PC-3 (cell line): ENCODE results near the gene KANK2. TPM values are rescaled to one million over a fixed set of nuclear protein-coding genes. Genes with fewer than 3 reads are reported as not detected.

Experiments
- ATAC-seq: fragments of 200-7000 bp; cut with Tn5 transposase; 2 replicates; pipeline ENCODE4 v1.9.1; 2020; ENCODE audit warnings: mild to moderate bottlenecking, moderate library complexity
- BruUV-seq: library from RNA; stranded (reverse); fragments of 400-500 nt; replicated peaks from 2 replicates; lab custom pipeline; 2021; lab: Mats Ljungman, UMichigan
- CTCF ChIA-PET: fragments of 300-600 bp; sonication (Branson Sonifier 250); formaldehyde crosslinking; loops from one replicate; lab custom pipeline; 2022; ENCODE audit warnings: antibody characterized with exemption; lab: Charles Lee
- POLR2A ChIA-PET: fragments of 300-600 bp; sonication (Branson Sonifier 250); formaldehyde crosslinking; loops from one replicate; lab custom pipeline; 2022; ENCODE audit warnings: antibody characterized with exemption; ENCODE audit not compliant: unreplicated experiment; lab: Charles Lee
- DNase-seq: peaks from one replicate; pipeline ENCODE4 v3.0.0-alpha.2; 2015
- H2AFZ ChIP-seq: fragments of 300-600 bp; sonication (generic); 2 replicates; pipeline ENCODE4 v1.6.0; 2016; ENCODE audit warnings: antibody characterized with exemption, low read length
- H3F3A ChIP-seq: fragments of 300-600 bp; sonication (generic); one replicate; pipeline ENCODE4 v1.6.0; 2017; ENCODE audit warnings: antibody characterized with exemption, low read length, control low read depth, mild to moderate bottlenecking; ENCODE audit not compliant: unreplicated experiment
- H3K27ac ChIP-seq: fragments of 300-600 bp; sonication (generic); 2 replicates; pipeline ENCODE4 v1.5.1; 2016; ENCODE audit warnings: mild to moderate bottlenecking, low read length
- H3K27me3 ChIP-seq: fragments of 300-600 bp; sonication (generic); 2 replicates; pipeline ENCODE4 v1.6.1; 2016; ENCODE audit warnings: low read length, mixed read lengths
- H3K36me3 ChIP-seq: fragments of 300-600 bp; sonication (generic); 2 replicates; pipeline ENCODE4 v1.6.1; 2016; ENCODE audit warnings: low read depth, mixed run types, low read length, mixed read lengths
- H3K4me1 ChIP-seq: fragments of 300-600 bp; sonication (generic); 2 replicates; pipeline ENCODE4 v1.5.1; 2016; ENCODE audit warnings: low read length; ENCODE audit not compliant: insufficient read depth
- H3K4me2 ChIP-seq: fragments of 300-600 bp; sonication (generic); 2 replicates; pipeline ENCODE4 v1.6.0; 2016; ENCODE audit warnings: low read length
- H3K4me3 ChIP-seq: fragments of 300-600 bp; sonication (generic); 2 replicates; pipeline ENCODE4 v1.5.1; 2016; ENCODE audit warnings: mild to moderate bottlenecking, low read length, mixed read lengths
- H3K79me2 ChIP-seq: fragments of 300-600 bp; sonication (generic); 2 replicates; pipeline ENCODE4 v1.6.1; 2017; ENCODE audit warnings: low read length, mixed read lengths
- H3K9ac ChIP-seq: fragments of 300-600 bp; sonication (generic); 2 replicates; pipeline ENCODE4 v1.6.0; 2016; ENCODE audit warnings: mild to moderate bottlenecking, low read length
- H3K9me2 ChIP-seq: fragments of 300-600 bp; sonication (generic); replicated peaks from 2 replicates; pipeline ENCODE4 v1.6.1; 2016; ENCODE audit warnings: mixed run types, low read length, mixed read lengths
- H3K9me3 ChIP-seq: fragments of 300-600 bp; sonication (generic); 2 replicates; pipeline ENCODE4 v1.6.1; 2016; ENCODE audit warnings: low read length, mixed read lengths
- H4K20me1 ChIP-seq: fragments of 300-600 bp; sonication (generic); 2 replicates; pipeline ENCODE4 v1.6.1; 2016; ENCODE audit warnings: low read length, mixed read lengths
- CTCF ChIP-seq: fragments of 300-600 bp; sonication (generic); conservative IDR thresholded peaks from 2 replicates; pipeline ENCODE4 v1.5.1; 2017; ENCODE audit warnings: antibody characterized with exemption, low read depth, mild to moderate bottlenecking, low read length
- EZH2 ChIP-seq: fragments of 300-600 bp; sonication (generic); IDR thresholded peaks from one replicate; pipeline ENCODE4 v1.6.1; 2017; ENCODE audit warnings: antibody characterized with exemption, mild to moderate bottlenecking, low read length; ENCODE audit not compliant: unreplicated experiment
- EZH2phosphoT487 ChIP-seq: fragments of 300-600 bp; sonication (generic); IDR thresholded peaks from 2 replicates; pipeline ENCODE4 v1.6.1; 2018; ENCODE audit warnings: mild to moderate bottlenecking, antibody characterized with exemption, low read length, borderline replicate concordance
- intact Hi-C: fragments of 100-400 bp; cut with micrococcal nuclease; formaldehyde crosslinking; loops from 2 replicates; pipeline ENCODE4 v1.9.0; 2023
- total RNA-seq: library from RNA; depleted of rRNA; stranded (reverse); fragments of >200 nt; gene quantifications from 2 replicates; pipeline ENCODE4 v1.2.3, GENCODE V29; 2014

Gene KANK2
- total RNA-seq, 1 experiment from 2014 or later, result 98.4 TPM

- H3F3A ChIP-seq, result no peaks in the 10 kb centered on the region
- H3K9ac ChIP-seq, result no peak overlapping the region
- 0 out of 2 replicates have a peak, but pooled peaks cover 2% of the 10 kb centered on the region for H3K36me3 ChIP-seq
- peaks cover 2% of the 10 kb centered on the region for H3K4me1 ChIP-seq
- no peak overlapping the region for H2AFZ ChIP-seq
- intact Hi-C loops, result no loop called here
- no TSS peak for BruUV-seq
- TF ChIP-seq EZH2phosphoT487 (no peak), EZH2 (no peak), CTCF (no peak)
- H3K79me2 ChIP-seq, result no peaks in the 10 kb centered on the region
- H3K9me2 ChIP-seq, result no peaks in the 10 kb centered on the region
- ATAC-seq (no peak), DNase-seq (no peak)
- H3K4me2 ChIP-seq, result no peak overlapping the region
- H4K20me1 ChIP-seq, result no peaks in the 10 kb centered on the region
- H3K4me3 ChIP-seq, result no peak overlapping the region
- ChIA-PET POLR2A (no interaction called here), CTCF (no interaction called here)
- H3K27me3 ChIP-seq, result no peaks in the 10 kb centered on the region
- no peaks in the 10 kb centered on the region for H3K9me3 ChIP-seq
- H3K27ac ChIP-seq, result no peak overlapping the region
Observed at GRCh38 chr19:11208561-11209471, 11.5 kb upstream of the KANK2 start.

GRCh38 chr19:11205939-11206570 is 8.7 kb upstream of the KANK2 start:
- intact Hi-C loops, result no loop called here

More at GRCh38 chr19:11205939-11206570, 8.7 kb upstream of the KANK2 start:
- H3F3A ChIP-seq, result no peaks in the 10 kb centered on the region
- H3K4me3 ChIP-seq, result no peak overlapping the region
- no peaks in the 10 kb centered on the region for H3K36me3 ChIP-seq
- TF ChIP-seq EZH2 (no peak), CTCF (no peak), EZH2phosphoT487 (no peak)
- H3K4me2 ChIP-seq, result no peak overlapping the region
- no peak overlapping the region for H3K27ac ChIP-seq
- H3K9me3 ChIP-seq, result no peaks in the 10 kb centered on the region
- no peaks in the 10 kb centered on the region for H3K27me3 ChIP-seq
- H3K9ac ChIP-seq, result no peak overlapping the region
- no peaks in the 10 kb centered on the region for H3K9me2 ChIP-seq
- DNase-seq (no peak), ATAC-seq (no peak)
- ChIA-PET CTCF (interaction anchor here (1.0 kb wide), 1 partner anchor 68 kb away, joined by 3 read pairs; no protein-coding TSS in a partner anchor), POLR2A (no interaction called here)
- no peaks in the 10 kb centered on the region for H3K79me2 ChIP-seq
- H2AFZ ChIP-seq, result no peak overlapping the region
- H4K20me1 ChIP-seq, result no peaks in the 10 kb centered on the region
- BruUV-seq, result no TSS peak
- peaks cover 11% of the 10 kb centered on the region for H3K4me1 ChIP-seq
